GM12892 (cell line): ENCODE data around the gene DHRS7C.

Experiments
- DNase-seq: peaks from one replicate; pipeline ENCODE4 v3.0.0; 2011; ENCODE audit not compliant: insufficient read length
- FAIRE-seq: peaks from 2 replicates; lab custom pipeline; 2011; peaks lifted over from hg19 to GRCh38; lab: Jason Lieb, UNC
- POLR2A ChIP-seq: IDR thresholded peaks from 2 replicates; pipeline ENCODE4 v1.6.1; 2011; ENCODE audit warnings: low read depth, low read length, control low read depth
- POLR2AphosphoS5 ChIP-seq: IDR thresholded peaks from 2 replicates; pipeline ENCODE4 v1.6.1; 2011; ENCODE audit warnings: low read depth, low read length, control low read depth
- TAF1 ChIP-seq: IDR thresholded peaks from 2 replicates; pipeline ENCODE4 v1.6.1; 2011; ENCODE audit warnings: low read depth, mild to moderate bottlenecking, control low read depth, low read length, borderline replicate concordance

Gene DHRS7C

DNA sequence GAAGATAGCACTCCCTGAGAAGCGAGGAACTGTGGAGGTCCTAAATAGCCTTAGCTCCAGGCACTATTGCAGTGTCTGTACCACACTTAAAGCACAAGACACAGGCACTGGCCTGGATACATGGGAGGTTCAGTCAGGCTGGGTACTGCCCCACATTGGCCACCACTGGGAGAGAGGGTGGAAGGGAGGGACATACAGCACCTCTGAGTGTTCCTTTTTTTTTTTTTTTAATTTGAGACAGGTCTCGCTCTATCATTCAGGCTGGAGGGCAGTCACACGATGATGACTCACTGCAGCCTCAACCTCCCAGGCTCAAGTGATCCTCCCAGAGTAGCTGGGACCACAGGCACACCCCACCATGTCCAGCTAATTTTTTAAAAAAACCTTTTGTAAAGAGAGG, 29.1 kb upstream of the DHRS7C start:
- no peak for DNase-seq
- TF ChIP-seq POLR2AphosphoS5 (no peak), TAF1 (no peak)
- FAIRE-seq = no peak

DNA sequence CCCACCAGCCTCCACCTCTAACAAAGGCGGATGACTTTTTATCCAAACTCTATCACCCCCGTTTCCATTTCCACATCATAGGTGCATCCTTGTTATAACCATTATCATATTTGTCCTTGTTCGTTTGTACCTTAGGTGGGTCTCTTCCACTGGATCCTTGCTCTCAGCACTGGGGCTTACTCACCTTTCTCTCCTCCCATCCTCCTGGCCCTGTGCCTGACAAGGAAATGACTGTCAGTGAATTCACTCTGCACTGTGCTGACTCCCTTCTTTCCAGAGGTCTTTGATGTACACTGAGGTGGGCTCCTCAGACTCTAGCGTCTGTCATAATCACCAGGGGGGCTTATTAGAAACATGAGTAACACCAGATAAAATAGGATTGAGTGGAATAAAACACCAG, 27.4 kb upstream of the DHRS7C start:
- TF ChIP-seq POLR2AphosphoS5 = no peak
- TF ChIP-seq TAF1 = no peak
- no peak for TF ChIP-seq POLR2A
- FAIRE-seq (no peak), DNase-seq (no peak)

DNA sequence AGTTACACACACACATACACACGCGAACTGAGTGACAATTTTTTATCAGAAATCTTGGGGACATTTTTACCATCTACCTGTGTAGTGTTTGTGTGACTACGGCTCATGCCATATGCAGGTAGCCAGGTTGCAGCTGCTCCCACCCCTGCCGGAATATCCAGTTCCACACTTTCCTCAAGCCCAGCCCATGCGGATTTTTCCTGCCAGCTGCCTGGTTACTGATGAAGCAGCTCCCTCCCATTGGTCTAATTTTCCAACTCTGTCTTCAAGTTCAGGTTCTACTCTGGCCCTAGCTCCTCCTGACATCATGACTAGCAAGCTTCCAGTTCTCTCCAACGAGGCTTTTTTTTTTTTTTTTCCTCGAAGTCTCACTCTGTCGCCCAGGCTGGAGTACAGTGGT, 25.7 kb upstream of the DHRS7C start:
- no peak for TF ChIP-seq TAF1
- no peak for TF ChIP-seq POLR2A
- no peak for TF ChIP-seq POLR2AphosphoS5
- DNase-seq (no peak), FAIRE-seq (no peak)

DNA sequence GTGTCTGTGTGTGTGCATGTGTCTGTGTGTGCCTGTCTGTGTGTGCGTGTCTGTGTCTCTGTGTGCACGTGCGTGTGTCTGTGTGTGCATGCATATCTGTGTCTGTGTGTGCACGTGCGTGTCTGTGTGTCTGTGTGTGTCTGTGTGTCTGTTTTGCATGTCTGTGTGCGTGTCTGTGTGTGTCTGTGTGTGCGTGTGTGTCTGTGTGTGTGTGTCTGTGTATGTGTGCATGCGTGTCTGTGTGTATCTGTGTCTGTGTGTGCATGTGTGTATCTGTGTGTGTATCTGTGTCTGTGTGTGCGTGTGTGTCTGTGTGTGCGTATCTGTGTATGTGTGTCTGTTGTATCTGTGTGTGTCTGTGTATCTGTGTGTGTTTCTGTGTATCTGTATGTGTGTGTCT, 25.1 kb upstream of the DHRS7C start:
- FAIRE-seq = no peak
- TF ChIP-seq TAF1 (no peak), POLR2A (no peak), POLR2AphosphoS5 (no peak)
- DNase-seq = no peak

GRCh38 chr17:9814337-9814945, 23.0 kb upstream of the DHRS7C start:
- no peak for DNase-seq
- no peak for TF ChIP-seq TAF1
- no peak for FAIRE-seq

- TF ChIP-seq POLR2AphosphoS5 (no peak), TAF1 (no peak), POLR2A (no peak)
- FAIRE-seq (no peak), DNase-seq (no peak)
These were observed 21.8 kb upstream of the DHRS7C start for GRCh38 chr17:9813166-9813565.

- no peak for FAIRE-seq
- DNase-seq = no peak
- TF ChIP-seq POLR2A (no peak), TAF1 (no peak), POLR2AphosphoS5 (no peak)
These were observed 20.1 kb upstream of the DHRS7C start for GRCh38 chr17:9811537-9811936.

DNA sequence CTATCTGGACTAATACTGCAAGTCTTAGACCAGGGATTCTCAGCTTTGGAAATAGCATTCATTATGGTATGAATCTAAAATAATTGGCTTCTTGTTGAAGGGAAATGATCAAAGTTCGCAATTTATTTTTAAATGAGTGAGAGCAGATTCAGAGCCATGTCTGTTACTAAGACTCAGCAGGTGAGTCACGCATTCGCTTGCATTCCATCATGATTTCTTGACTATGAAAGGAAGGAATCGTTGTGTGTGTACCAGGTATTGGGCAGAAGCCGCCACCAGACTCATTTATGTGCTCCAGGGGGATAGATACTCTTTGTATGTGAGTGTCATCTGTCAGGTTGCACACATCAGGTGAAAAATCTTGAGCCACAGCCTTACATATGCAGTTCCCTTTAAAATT, 19.7 kb upstream of the DHRS7C start:
- TF ChIP-seq POLR2A = no peak
- no peak for TF ChIP-seq POLR2AphosphoS5
- no peak for TF ChIP-seq TAF1
- DNase-seq (no peak), FAIRE-seq (no peak)

GRCh38 chr17:9810100-9810949, 18.9 kb upstream of the DHRS7C start:
- FAIRE-seq (no peak), DNase-seq (no peak)
- TF ChIP-seq POLR2A (no peak), POLR2AphosphoS5 (no peak), TAF1 (no peak)

DNA sequence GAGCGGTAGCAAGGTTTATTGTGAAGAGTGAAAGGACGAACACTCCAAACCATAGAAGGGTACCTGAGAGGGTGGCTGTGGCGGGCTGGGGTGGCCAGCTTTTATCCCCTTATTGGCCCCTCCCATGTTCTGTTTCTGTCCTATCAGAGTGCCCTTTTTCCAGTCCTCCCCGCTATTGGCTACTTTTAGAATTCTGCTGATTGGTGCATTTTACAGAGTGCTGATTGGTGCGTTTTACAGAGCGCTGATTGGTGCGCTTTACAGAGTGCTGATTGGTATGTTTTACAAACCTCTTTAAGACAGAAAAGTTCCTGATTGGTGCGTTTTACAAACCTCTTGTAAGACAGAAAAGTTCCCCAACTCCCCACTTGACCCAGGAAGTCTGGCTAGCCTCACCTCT, 18.0 kb upstream of the DHRS7C start:
- FAIRE-seq (no peak), DNase-seq (no peak)

GRCh38 chr17:9806699-9807098, 15.3 kb upstream of the DHRS7C start:
- FAIRE-seq = no peak
- TF ChIP-seq TAF1 (no peak), POLR2AphosphoS5 (no peak), POLR2A (no peak)
- no peak for DNase-seq

More for the DNA sequence above, 18.0 kb upstream of the DHRS7C start:
- TF ChIP-seq TAF1 (no peak), POLR2A (no peak), POLR2AphosphoS5 (no peak)

DNA sequence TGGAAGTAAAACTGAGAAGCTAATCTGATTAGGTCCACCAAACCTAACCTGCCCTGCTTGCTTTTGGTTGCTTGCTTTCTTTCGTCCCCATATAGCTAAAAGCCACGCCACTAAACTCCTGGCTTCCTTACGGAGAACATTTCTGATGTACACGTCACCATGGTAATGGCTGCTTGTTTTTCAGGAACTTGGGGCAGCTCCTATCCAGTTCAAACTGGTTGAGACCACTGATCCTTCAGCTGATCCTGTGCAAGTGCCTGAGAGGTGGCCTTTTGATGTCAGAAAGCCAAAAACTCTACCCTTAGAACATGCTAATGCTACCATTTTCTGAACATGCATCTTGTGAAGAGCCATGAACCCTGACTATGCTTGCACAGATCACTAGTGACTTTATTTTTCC, 14.4 kb upstream of the DHRS7C start:
- no peak for FAIRE-seq
- DNase-seq = no peak
- TF ChIP-seq TAF1 (no peak), POLR2A (no peak), POLR2AphosphoS5 (no peak)
